K562 (cell line): Measurements from ENCODE around the gene MADD. TPM values are rescaled to one million over a fixed set of nuclear protein-coding genes. Genes with fewer than 3 reads are reported as not detected.

Source experiments
- BMI1 ChIP-seq: fragments of 150-350 bp; IDR thresholded peaks from 2 replicates; pipeline ENCODE4 v1.6.1; 2014; ENCODE audit warnings: low read length
- CBX1 ChIP-seq: sonication (generic); IDR thresholded peaks from 2 replicates; pipeline ENCODE4 v1.6.1; 2016; ENCODE audit warnings: antibody characterized with exemption, low read depth, mild to moderate bottlenecking
- EGR1 ChIP-seq: fragments of 450-650 bp; conservative IDR thresholded peaks from 2 replicates; pipeline ENCODE4 v1.6.1; 2017; ENCODE audit warnings: mild to moderate bottlenecking
- KLF13 ChIP-seq: fragments of 450-650 bp; IDR thresholded peaks from 2 replicates; pipeline ENCODE4 v1.6.1; 2016; ENCODE audit warnings: missing genetic modification characterization, low read depth, mild to moderate bottlenecking, missing compliant biosample characterization, moderate library complexity, borderline replicate concordance
- PRMT5 ChIP-seq: sonication (generic); formaldehyde crosslinking; IDR thresholded peaks from 2 replicates; pipeline ENCODE4 v1.5.0; 2020; ENCODE audit warnings: missing genetic modification reagents
- PRPF4 ChIP-seq: fragments of 200-400 bp; formaldehyde crosslinking; IDR thresholded peaks from one replicate; pipeline ENCODE4 v1.6.1; 2017; ENCODE audit warnings: low read length, low read depth, mild to moderate bottlenecking; ENCODE audit not compliant: insufficient read depth, poor library complexity, severe bottlenecking
- PTTG1 ChIP-seq: fragments of 450-650 bp; IDR thresholded peaks from 2 replicates; pipeline ENCODE4 v1.6.1; 2016; ENCODE audit warnings: low read depth, mild to moderate bottlenecking, missing genetic modification characterization, missing compliant biosample characterization
- RNF2 ChIP-seq: sonication (generic); IDR thresholded peaks from 2 replicates; pipeline ENCODE4 v1.6.1; 2016
- SETDB1 ChIP-seq: IDR thresholded peaks from one replicate; pipeline ENCODE4 v1.6.1; 2012; ENCODE audit warnings: low read length, control low read depth, inconsistent platforms
- TAF9B ChIP-seq: fragments of 450-650 bp; IDR thresholded peaks from 2 replicates; pipeline ENCODE4 v1.6.1; 2018; ENCODE audit warnings: mild to moderate bottlenecking; ENCODE audit not compliant: partially characterized antibody
- ZNF224 ChIP-seq: sonication (generic); formaldehyde crosslinking; IDR thresholded peaks from 2 replicates; pipeline ENCODE4 v1.8.0; 2022; ENCODE audit warnings: mild to moderate bottlenecking, missing genetic modification reagents
- ZNF274 ChIP-seq: IDR thresholded peaks from 2 replicates; pipeline ENCODE4 v1.6.1; 2011; ENCODE audit warnings: low read depth, mild to moderate bottlenecking, low read length, moderate library complexity, borderline replicate concordance
- ZNF584 ChIP-seq: fragments of 200-800 bp; sonication (Bioruptor generic); IDR thresholded peaks from 2 replicates; pipeline ENCODE4 v1.6.1; 2016; ENCODE audit warnings: low read depth, mild to moderate bottlenecking, missing genetic modification characterization, missing compliant biosample characterization
- polyA plus RNA-seq, 8 experiments: library from polyadenylated mRNA; depleted of rRNA in 4 of 8; stranded (reverse) in 5 of 8; unstranded in 3 of 8; fragments of >200 nt; fragmentation: Nextera tagmentation in 2 of 8; fragmentation: Illumina TruSeq in 1 of 8; extraction: Ambion mirVana in 2 of 8; extraction: Trizol in 1 of 8; gene quantifications; 2 replicates each; pipeline versions ENCODE4 v1.2.1 to v1.2.3, GENCODE V29; 2011 to 2014; ENCODE audit warnings: inconsistent platforms in 1 of 8, missing spikeins in 1 of 8
- total RNA-seq, 7 experiments: library from RNA; depleted of rRNA in 6 of 7; stranded (reverse); fragments of >200 nt in 6 of 7; fragmentation: Illumina TruSeq in 2 of 7; extraction: Trizol in 2 of 7; gene quantifications; 2 replicates each; pipeline versions ENCODE4 v1.2.1 to v1.2.3, GENCODE V29; 2011 to 2021; ENCODE audit warnings: low replicate concordance in 1 of 7
- TF ChIP-seq, protein P1 (sequence below): sonication (generic); formaldehyde crosslinking; IDR thresholded peaks from 2 replicates; pipeline ENCODE4 v1.8.0; 2022; ENCODE audit warnings: mild to moderate bottlenecking, missing genetic modification reagents
- TF ChIP-seq, protein P2 (sequence below): sonication (generic); formaldehyde crosslinking; IDR thresholded peaks from 2 replicates; pipeline ENCODE4 v1.8.1; 2023; ENCODE audit warnings: mild to moderate bottlenecking, missing genetic modification reagents
- TF ChIP-seq, protein P3 (sequence below), 2 experiments: fragments of 450-650 bp; IDR thresholded peaks; 2 replicates each; pipeline ENCODE4 v1.6.1; 2016
- TF ChIP-seq, protein P4 (sequence below): sonication (generic); formaldehyde crosslinking; IDR thresholded peaks from 2 replicates; pipeline ENCODE4 v1.8.1; 2023; ENCODE audit warnings: mild to moderate bottlenecking, missing genetic modification reagents, moderate library complexity

The MADD gene
- total and polyA plus RNA-seq, 9 of the 15 experiments (the other 6 are each of a cell fraction or from before 2014, with no cell fraction given), result 0.68 to 57.6 (median 33.6) TPM

DNA sequence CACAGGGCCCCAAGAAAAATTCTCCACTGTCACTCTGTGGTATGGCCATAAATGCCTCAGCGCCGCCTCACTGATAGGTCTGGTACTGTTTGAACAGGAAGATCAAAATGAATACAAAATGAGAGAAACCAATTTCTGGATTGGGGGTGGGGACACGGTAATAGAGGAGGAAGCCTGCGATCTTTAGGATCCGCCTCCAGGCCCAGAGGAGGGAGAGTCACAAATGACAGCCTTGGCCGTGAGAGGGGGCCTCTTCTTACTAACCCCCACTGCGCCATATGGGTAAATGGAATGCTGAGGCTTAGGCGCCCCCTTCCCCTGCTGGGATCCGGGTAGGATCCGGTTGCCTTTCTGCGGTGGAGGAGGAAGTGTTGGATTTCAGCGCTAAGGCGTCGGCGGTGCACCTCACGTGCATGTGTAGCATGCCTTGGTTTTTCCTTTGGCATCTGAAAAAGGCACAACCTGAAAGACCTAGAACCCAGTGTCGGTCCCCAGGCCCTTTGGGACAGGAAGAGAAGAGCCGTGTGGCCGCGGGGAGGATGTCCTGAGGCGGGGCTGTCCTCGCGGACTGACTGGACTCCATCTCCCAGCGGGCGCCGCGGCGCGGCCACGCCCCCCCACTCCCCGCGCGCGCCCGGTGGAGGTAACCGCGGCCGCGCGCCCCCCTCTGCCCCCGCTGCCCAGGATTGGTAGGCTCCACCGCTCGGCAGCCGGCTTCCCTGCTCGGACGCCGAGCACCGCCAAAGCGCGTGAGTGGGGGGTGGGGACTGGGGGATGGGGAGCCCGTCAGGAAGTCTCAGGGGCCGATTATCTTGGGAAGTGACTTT, 718 bp upstream of the MADD start (continued):
- TF ChIP-seq, protein P1, sequence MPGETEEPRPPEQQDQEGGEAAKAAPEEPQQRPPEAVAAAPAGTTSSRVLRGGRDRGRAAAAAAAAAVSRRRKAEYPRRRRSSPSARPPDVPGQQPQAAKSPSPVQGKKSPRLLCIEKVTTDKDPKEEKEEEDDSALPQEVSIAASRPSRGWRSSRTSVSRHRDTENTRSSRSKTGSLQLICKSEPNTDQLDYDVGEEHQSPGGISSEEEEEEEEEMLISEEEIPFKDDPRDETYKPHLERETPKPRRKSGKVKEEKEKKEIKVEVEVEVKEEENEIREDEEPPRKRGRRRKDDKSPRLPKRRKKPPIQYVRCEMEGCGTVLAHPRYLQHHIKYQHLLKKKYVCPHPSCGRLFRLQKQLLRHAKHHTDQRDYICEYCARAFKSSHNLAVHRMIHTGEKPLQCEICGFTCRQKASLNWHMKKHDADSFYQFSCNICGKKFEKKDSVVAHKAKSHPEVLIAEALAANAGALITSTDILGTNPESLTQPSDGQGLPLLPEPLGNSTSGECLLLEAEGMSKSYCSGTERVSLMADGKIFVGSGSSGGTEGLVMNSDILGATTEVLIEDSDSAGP, result no peak
- TF ChIP-seq SETDB1 (no peak), ZNF274 (no peak), TAF9B (peak; percentile 49), RNF2 (peak; percentile 16; the same call in 1 of the 2 replicates), ZNF224 (no peak), ZNF584 (peak; percentile 92; the same call in 1 of the 2 replicates), PTTG1 (tag) (no peak), PRMT5 (no peak), PRPF4 (peak; percentile 75), EGR1 (no peak; the same call in 1 of the 2 replicates), BMI1 (no peak), KLF13 (peak; percentile 84), CBX1 (no peak)
- TF ChIP-seq, protein P2, sequence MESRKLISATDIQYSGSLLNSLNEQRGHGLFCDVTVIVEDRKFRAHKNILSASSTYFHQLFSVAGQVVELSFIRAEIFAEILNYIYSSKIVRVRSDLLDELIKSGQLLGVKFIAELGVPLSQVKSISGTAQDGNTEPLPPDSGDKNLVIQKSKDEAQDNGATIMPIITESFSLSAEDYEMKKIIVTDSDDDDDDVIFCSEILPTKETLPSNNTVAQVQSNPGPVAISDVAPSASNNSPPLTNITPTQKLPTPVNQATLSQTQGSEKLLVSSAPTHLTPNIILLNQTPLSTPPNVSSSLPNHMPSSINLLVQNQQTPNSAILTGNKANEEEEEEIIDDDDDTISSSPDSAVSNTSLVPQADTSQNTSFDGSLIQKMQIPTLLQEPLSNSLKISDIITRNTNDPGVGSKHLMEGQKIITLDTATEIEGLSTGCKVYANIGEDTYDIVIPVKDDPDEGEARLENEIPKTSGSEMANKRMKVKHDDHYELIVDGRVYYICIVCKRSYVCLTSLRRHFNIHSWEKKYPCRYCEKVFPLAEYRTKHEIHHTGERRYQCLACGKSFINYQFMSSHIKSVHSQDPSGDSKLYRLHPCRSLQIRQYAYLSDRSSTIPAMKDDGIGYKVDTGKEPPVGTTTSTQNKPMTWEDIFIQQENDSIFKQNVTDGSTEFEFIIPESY, result 0 out of 2 replicates have a peak, but pooled peaks have one; percentile 14
- TF ChIP-seq, protein P3, sequence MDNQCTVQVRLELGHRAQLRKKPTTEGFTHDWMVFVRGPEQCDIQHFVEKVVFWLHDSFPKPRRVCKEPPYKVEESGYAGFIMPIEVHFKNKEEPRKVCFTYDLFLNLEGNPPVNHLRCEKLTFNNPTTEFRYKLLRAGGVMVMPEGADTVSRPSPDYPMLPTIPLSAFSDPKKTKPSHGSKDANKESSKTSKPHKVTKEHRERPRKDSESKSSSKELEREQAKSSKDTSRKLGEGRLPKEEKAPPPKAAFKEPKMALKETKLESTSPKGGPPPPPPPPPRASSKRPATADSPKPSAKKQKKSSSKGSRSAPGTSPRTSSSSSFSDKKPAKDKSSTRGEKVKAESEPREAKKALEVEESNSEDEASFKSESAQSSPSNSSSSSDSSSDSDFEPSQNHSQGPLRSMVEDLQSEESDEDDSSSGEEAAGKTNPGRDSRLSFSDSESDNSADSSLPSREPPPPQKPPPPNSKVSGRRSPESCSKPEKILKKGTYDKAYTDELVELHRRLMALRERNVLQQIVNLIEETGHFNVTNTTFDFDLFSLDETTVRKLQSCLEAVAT (IDR thresholded peaks at IDR 0.05), result 0 out of 4 replicates have a peak, but pooled peaks of 1 of the 2 experiments have one; percentile 43
- TF ChIP-seq, protein P4, sequence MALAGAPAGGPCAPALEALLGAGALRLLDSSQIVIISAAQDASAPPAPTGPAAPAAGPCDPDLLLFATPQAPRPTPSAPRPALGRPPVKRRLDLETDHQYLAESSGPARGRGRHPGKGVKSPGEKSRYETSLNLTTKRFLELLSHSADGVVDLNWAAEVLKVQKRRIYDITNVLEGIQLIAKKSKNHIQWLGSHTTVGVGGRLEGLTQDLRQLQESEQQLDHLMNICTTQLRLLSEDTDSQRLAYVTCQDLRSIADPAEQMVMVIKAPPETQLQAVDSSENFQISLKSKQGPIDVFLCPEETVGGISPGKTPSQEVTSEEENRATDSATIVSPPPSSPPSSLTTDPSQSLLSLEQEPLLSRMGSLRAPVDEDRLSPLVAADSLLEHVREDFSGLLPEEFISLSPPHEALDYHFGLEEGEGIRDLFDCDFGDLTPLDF (CRISPR knock-in tag), result peak; percentile 29; the same call in 1 of the 2 replicates
